ENCODE data around the gene WWC2. TPM values are rescaled to one million over a fixed set of nuclear protein-coding genes. Genes with fewer than 3 reads are reported as not detected.

WWC2 gene
- total RNA-seq, 2 experiments from 2014 or later = not detected

DNA sequence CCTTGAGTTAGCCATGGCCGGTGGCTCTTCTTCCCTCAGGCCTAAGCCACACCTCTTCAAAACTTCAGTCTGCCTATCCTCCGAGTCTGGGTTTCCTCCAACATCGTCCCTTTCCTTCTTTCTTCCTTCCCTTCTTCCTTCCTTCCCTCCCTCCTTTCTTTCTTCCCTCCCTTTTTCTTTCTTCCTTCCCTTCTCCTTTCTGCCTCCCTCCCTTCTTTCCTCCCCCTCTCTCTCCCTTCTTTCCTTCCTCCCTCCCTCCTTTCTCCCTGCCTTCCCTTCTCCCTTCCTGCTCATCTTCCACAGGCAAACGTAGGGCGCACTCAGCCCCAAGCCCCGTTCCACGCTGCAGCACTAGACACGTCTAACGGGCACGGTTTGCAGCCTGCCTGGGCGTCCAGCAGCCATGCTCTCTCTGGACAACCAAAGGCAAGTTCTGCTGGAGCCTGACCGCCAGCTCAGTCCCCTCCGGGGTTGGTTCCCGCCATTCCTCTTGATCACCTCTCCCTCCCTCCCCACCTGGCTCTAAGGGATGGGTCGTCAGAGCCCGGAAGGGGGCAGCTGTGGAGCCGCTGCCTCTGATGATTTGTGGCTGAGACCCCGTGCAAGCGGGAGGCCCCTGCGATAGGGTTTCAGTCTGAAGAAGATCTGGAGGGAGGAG, 257.2 kb downstream of the WWC2 start:
- H3K4me2 ChIP-seq (ENCODE audit: low read length) = no peak overlapping the region
- no peaks in the 10 kb centered on the region for H3K9me2 ChIP-seq (ENCODE audit: insufficient read depth, low read length)
- BruUV-seq (replicated peaks) = no TSS peak
- no peak overlapping the region for H2AFZ ChIP-seq (ENCODE audit: low read length)
- ChIA-PET CTCF (ENCODE audit: unreplicated experiment) (no interaction called here), POLR2A (no interaction called here)
- no peaks in the 10 kb centered on the region for H3K9me3 ChIP-seq (ENCODE audit: low read length)
- no peak for DNase-seq (ENCODE audit: low spot score)
- TF ChIP-seq, protein P1, sequence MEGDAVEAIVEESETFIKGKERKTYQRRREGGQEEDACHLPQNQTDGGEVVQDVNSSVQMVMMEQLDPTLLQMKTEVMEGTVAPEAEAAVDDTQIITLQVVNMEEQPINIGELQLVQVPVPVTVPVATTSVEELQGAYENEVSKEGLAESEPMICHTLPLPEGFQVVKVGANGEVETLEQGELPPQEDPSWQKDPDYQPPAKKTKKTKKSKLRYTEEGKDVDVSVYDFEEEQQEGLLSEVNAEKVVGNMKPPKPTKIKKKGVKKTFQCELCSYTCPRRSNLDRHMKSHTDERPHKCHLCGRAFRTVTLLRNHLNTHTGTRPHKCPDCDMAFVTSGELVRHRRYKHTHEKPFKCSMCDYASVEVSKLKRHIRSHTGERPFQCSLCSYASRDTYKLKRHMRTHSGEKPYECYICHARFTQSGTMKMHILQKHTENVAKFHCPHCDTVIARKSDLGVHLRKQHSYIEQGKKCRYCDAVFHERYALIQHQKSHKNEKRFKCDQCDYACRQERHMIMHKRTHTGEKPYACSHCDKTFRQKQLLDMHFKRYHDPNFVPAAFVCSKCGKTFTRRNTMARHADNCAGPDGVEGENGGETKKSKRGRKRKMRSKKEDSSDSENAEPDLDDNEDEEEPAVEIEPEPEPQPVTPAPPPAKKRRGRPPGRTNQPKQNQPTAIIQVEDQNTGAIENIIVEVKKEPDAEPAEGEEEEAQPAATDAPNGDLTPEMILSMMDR (conservative IDR thresholded peaks at IDR 0.05; ENCODE audit: low read length) = no peak
- no peaks in the 10 kb centered on the region for H3K79me2 ChIP-seq (ENCODE audit: insufficient read depth, low read depth, low read length)
- no peaks in the 10 kb centered on the region for H4K20me1 ChIP-seq (ENCODE audit: insufficient read depth, low read length)
- no peak overlapping the region for H3K4me3 ChIP-seq (ENCODE audit: low read depth, low read length, poor library complexity, severe bottlenecking)
- no peak overlapping the region for H3K27ac ChIP-seq (ENCODE audit: low read depth, low read length, poor library complexity, severe bottlenecking)
- intact Hi-C loops (cut with micrococcal nuclease; ENCODE audit: unreplicated experiment) = no loop called here
- no peaks in the 10 kb centered on the region for H3K4me1 ChIP-seq (ENCODE audit: insufficient read depth, low read length, poor library complexity, severe bottlenecking)
- H3K36me3 ChIP-seq (ENCODE audit: insufficient read depth, low read length) = no peaks in the 10 kb centered on the region

DNA sequence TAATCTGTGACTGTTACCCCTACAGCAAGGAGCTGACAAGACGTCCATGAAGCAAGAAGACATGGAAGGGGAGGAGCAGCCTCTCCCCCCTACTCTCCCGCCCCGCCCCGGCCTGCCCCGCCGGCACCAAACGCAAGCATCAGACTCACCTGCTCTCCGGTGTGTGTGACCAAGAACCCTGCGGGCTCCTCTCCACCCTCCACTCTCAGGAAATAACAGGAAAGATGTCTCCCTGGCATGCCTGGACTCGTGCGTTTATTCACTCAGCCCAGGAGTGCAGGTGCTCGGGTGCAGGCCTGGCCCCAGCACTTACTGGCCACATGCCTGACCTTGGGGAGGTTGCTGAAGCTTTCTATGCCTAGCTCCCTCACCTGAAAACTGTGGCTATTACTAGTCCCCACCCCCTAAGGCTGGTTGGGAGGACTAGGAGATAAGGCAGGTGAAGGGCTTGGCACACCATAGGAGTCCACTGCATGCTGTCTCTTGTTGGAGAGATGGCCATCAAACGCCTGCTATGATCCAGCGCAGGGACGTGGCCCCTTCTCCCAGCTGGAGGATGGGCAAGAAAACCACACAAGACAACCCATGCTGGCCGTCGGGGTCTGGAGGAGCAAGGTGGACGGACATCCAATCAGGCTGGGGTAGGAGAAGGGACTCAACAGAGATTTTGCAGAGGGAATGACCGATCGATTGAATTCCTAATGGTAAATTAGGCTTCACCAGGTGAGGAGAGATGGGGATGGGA, 258.0 kb downstream of the WWC2 start:
- DNase-seq (ENCODE audit: low spot score) = no peak
- Histone ChIP-seq H3K79me2 (ENCODE audit: insufficient read depth, low read depth, low read length) (no peaks in the 10 kb centered on the region), H3K36me3 (ENCODE audit: insufficient read depth, low read length) (no peaks in the 10 kb centered on the region), H3K4me2 (ENCODE audit: low read length) (no peak overlapping the region), H4K20me1 (ENCODE audit: insufficient read depth, low read length) (no peaks in the 10 kb centered on the region), H3K27ac (ENCODE audit: low read depth, low read length, poor library complexity, severe bottlenecking) (no peak overlapping the region), H3K4me3 (ENCODE audit: low read depth, low read length, poor library complexity, severe bottlenecking) (no peak overlapping the region), H3K9me2 (ENCODE audit: insufficient read depth, low read length) (no peaks in the 10 kb centered on the region), H3K9me3 (ENCODE audit: low read length) (no peaks in the 10 kb centered on the region), H2AFZ (ENCODE audit: low read length) (no peak overlapping the region), H3K4me1 (ENCODE audit: insufficient read depth, low read length, poor library complexity, severe bottlenecking) (no peaks in the 10 kb centered on the region)
- no TSS peak for BruUV-seq (replicated peaks)
- intact Hi-C loops (cut with micrococcal nuclease; ENCODE audit: unreplicated experiment) = no loop called here
- TF ChIP-seq EZH2phosphoT487 (IDR thresholded peaks at IDR 0.05; ENCODE audit: borderline replicate concordance, low read depth, low read length) = no peak
- TF ChIP-seq, protein P1 (conservative IDR thresholded peaks at IDR 0.05; ENCODE audit: low read length) = no peak
- POLR2A ChIA-PET = no interaction called here
- CTCF ChIA-PET (ENCODE audit: unreplicated experiment) = no interaction called here

DNA sequence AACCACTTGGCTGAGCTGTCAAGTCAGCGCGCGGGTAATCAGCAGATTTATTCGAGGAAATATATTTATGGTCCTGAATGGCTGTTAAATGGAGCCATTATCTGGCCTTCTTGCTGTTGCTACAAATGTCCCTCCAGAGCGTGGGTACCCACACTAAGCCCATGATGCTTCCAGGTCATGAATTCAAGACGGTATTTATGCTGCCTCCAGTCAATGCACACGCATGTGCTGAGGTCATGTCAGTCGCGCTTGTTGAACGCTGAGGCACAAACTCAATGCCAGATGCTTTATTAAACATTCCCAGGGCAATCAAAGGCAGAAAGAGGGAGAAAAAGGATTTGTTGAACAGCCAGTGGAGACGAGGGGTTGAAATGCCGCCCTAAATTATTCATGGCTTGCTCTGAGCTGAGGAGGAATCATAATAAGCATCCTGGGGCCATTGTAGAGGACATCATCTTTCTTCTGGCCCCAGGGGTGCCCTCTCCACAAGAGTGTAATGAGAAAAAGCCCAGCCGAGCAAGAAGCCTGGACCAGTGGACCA, 259.2 kb downstream of the WWC2 start:
- H3K9me2 ChIP-seq (ENCODE audit: insufficient read depth, low read length) = no peaks in the 10 kb centered on the region
- POLR2A ChIA-PET = no interaction called here

More for the DNA sequence above, 259.2 kb downstream of the WWC2 start:
- H3K36me3 ChIP-seq (ENCODE audit: insufficient read depth, low read length) = no peaks in the 10 kb centered on the region
- H3K4me2 ChIP-seq (ENCODE audit: low read length) = no peak overlapping the region
- CTCF ChIA-PET (ENCODE audit: unreplicated experiment) = no interaction called here
- no TSS peak for BruUV-seq (replicated peaks)
- no peaks in the 10 kb centered on the region for H3K4me1 ChIP-seq (ENCODE audit: insufficient read depth, low read length, poor library complexity, severe bottlenecking)
- intact Hi-C loops (cut with micrococcal nuclease; ENCODE audit: unreplicated experiment) = no loop called here
- H3K79me2 ChIP-seq (ENCODE audit: insufficient read depth, low read depth, low read length) = no peaks in the 10 kb centered on the region
- no peak overlapping the region for H3K27ac ChIP-seq (ENCODE audit: low read depth, low read length, poor library complexity, severe bottlenecking)
- no peak overlapping the region for H3K4me3 ChIP-seq (ENCODE audit: low read depth, low read length, poor library complexity, severe bottlenecking)
- no peak for DNase-seq (ENCODE audit: low spot score)
- TF ChIP-seq, protein P1 (conservative IDR thresholded peaks at IDR 0.05; ENCODE audit: low read length) = no peak
- no peak for TF ChIP-seq EZH2phosphoT487 (IDR thresholded peaks at IDR 0.05; ENCODE audit: borderline replicate concordance, low read depth, low read length)
- no peaks in the 10 kb centered on the region for H3K9me3 ChIP-seq (ENCODE audit: low read length)
- H4K20me1 ChIP-seq (ENCODE audit: insufficient read depth, low read length) = no peaks in the 10 kb centered on the region
- H2AFZ ChIP-seq (ENCODE audit: low read length) = no peak overlapping the region
